ENCODE results near the gene CFAP99.

Gene CFAP99

GRCh38 chr4:2432004-2432403 lies 13.2 kb downstream of the CFAP99 start:
- DNase-seq, result no peak

- no peak for DNase-seq
These were observed 14.3 kb downstream of the CFAP99 start for GRCh38 chr4:2432991-2433530.

GRCh38 chr4:2433609-2434350 lies 15.0 kb downstream of the CFAP99 start:
- no peak for DNase-seq

GRCh38 chr4:2434420-2434819 lies 15.7 kb downstream of the CFAP99 start:
- no peak for DNase-seq

- no peak for DNase-seq
These were observed 17.5 kb downstream of the CFAP99 start for GRCh38 chr4:2436301-2436700.

- no peak for DNase-seq
These were observed 18.2 kb downstream of the CFAP99 start for GRCh38 chr4:2436761-2437474.

- no peak for DNase-seq
These were observed 18.9 kb downstream of the CFAP99 start for GRCh38 chr4:2437475-2438215.

GRCh38 chr4:2438822-2439718 lies 20.3 kb downstream of the CFAP99 start:
- no peak for DNase-seq

GRCh38 chr4:2441393-2442174 lies 22.8 kb downstream of the CFAP99 start:
- peak; percentile 22 for DNase-seq

- no peak for DNase-seq
These were observed 23.6 kb downstream of the CFAP99 start for GRCh38 chr4:2442175-2442993.

GRCh38 chr4:2443061-2443730 lies 24.4 kb downstream of the CFAP99 start:
- no peak for DNase-seq

GRCh38 chr4:2443956-2444740 lies 25.4 kb downstream of the CFAP99 start:
- no peak for DNase-seq

- DNase-seq, result no peak
These were observed 26.4 kb downstream of the CFAP99 start for GRCh38 chr4:2445130-2445529.

GRCh38 chr4:2445571-2445970 lies 26.8 kb downstream of the CFAP99 start:
- DNase-seq, result no peak

- DNase-seq, result no peak
These were observed 28.2 kb downstream of the CFAP99 start for GRCh38 chr4:2446656-2447564.

GRCh38 chr4:2448589-2448988 lies 29.8 kb downstream of the CFAP99 start:
- DNase-seq, result no peak

GRCh38 chr4:2449051-2449450 lies 30.3 kb downstream of the CFAP99 start:
- no peak for DNase-seq

All from HCEC 1CT (cell line).